CD4-positive, CD25-positive, alpha-beta regulatory T cell (primary cell): Measurements from ENCODE around the gene ZNRD2. TPM values are rescaled to one million over a fixed set of nuclear protein-coding genes. Genes with fewer than 3 reads are reported as not detected.

Source experiments
- ATAC-seq, 2 donors: fragments of 150-1000 bp; cut with Tn5 transposase; one replicate each; pipeline ENCODE4 v1.10.0; 2021; ENCODE audit warnings: low read depth in 2 of 2, moderate number of reproducible peaks in 2 of 2, moderate library complexity in 1 of 2
- DNase-seq, 3 donors: peaks; one replicate each; pipeline versions ENCODE4 v3.0.0 to v3.0.0-alpha.2; 2012 to 2022; ENCODE audit warnings: mixed read lengths in 1 of 3
- H3K27ac ChIP-seq: one replicate; pipeline ENCODE4 v1.7.0; 2013; ENCODE audit warnings: mild to moderate bottlenecking, low read length; ENCODE audit not compliant: insufficient read depth, poor library complexity, severe bottlenecking
- H3K27me3 ChIP-seq: one replicate; pipeline ENCODE4 v1.7.0; 2013; ENCODE audit warnings: low read length; ENCODE audit not compliant: control insufficient read depth, insufficient read depth
- H3K36me3 ChIP-seq: one replicate; pipeline ENCODE4 v1.7.0; 2013; ENCODE audit warnings: mild to moderate bottlenecking, low read length, moderate library complexity; ENCODE audit not compliant: control insufficient read depth, insufficient read depth
- H3K4me1 ChIP-seq: 2 replicates; pipeline ENCODE4 v1.7.0; 2013; ENCODE audit warnings: mild to moderate bottlenecking, low read length; ENCODE audit not compliant: insufficient read depth, control insufficient read depth, poor library complexity, severe bottlenecking
- H3K4me3 ChIP-seq: one replicate; pipeline ENCODE4 v1.7.0; 2013; ENCODE audit warnings: low read depth, mild to moderate bottlenecking, low read length, moderate library complexity
- H3K9me3 ChIP-seq, 2 experiments: 1 replicate in 1 of 2; 2 replicates in 1 of 2; pipeline ENCODE4 v1.7.0; 2013; ENCODE audit warnings: low read length in 2 of 2, mild to moderate bottlenecking in 1 of 2, moderate library complexity in 1 of 2; ENCODE audit not compliant: control insufficient read depth in 2 of 2
- H3K27ac Mint-ChIP-seq, 3 donors: one replicate each; pipeline ENCODE4 v1.8.0; 2020 to 2022; ENCODE audit warnings: mild to moderate bottlenecking in 3 of 3, mixed read lengths in 3 of 3, moderate library complexity in 2 of 3
- H3K27me3 Mint-ChIP-seq: one replicate; pipeline ENCODE4 v1.8.0; 2022; ENCODE audit warnings: mild to moderate bottlenecking, mixed read lengths
- H3K36me3 Mint-ChIP-seq: one replicate; pipeline ENCODE4 v1.8.0; 2020; ENCODE audit warnings: mixed read lengths
- H3K4me1 Mint-ChIP-seq, 4 donors: one replicate each; pipeline ENCODE4 v1.8.0; 2020 to 2022; ENCODE audit warnings: mixed read lengths in 4 of 4, mild to moderate bottlenecking in 1 of 4
- H3K4me3 Mint-ChIP-seq, 4 donors: one replicate each; pipeline ENCODE4 v1.8.0; 2020 to 2022; ENCODE audit warnings: mild to moderate bottlenecking in 4 of 4, mixed read lengths in 4 of 4, moderate library complexity in 3 of 4
- H3K9me3 Mint-ChIP-seq, 7 donors: one replicate each; pipeline ENCODE4 v1.8.0; 2020 to 2022; ENCODE audit warnings: mixed read lengths in 7 of 7, mild to moderate bottlenecking in 3 of 7, moderate library complexity in 2 of 7
- polyA plus RNA-seq, 4 donors: library from polyadenylated mRNA; unstranded; fragments of 300-500 nt; fragmentation: Illumina TruSeq; gene quantifications; one replicate each; pipeline ENCODE4 v1.2.3, GENCODE V29; 2021
- total RNA-seq: library from RNA; stranded (reverse); gene quantifications from one replicate; pipeline ENCODE4 v1.2.3, GENCODE V29; 2022

ZNRD2 gene
- total and polyA plus RNA-seq, 5 donors from 2014 or later, result 34.6 to 84.7 (median 71.6) TPM

GRCh38 chr11:65555693-65556231, 14.5 kb upstream of the ZNRD2 start:
- H3K27ac Mint-ChIP-seq, result peak overlapping the region; percentile 94 to 97 (median 94)
- H3K27me3 Mint-ChIP-seq, result no peaks in the 10 kb centered on the region
- DNase-seq (no peak), ATAC-seq (no peak)
- H3K36me3 Mint-ChIP-seq, result peaks cover 14% of the 10 kb centered on the region
- no peak overlapping the region for H3K4me3 ChIP-seq
- H3K4me1 Mint-ChIP-seq, result peaks cover 6 to 76% (median 51%) of the 10 kb centered on the region in 4 donors
- peaks cover 0 to 2% (median 0%) of the 10 kb centered on the region in 7 donors for H3K9me3 Mint-ChIP-seq
- peaks cover 69% of the 10 kb centered on the region for H3K4me1 ChIP-seq
- no peaks in the 10 kb centered on the region for H3K9me3 ChIP-seq
- peak overlapping the region; percentile 89 to 93 (median 92) for H3K4me3 Mint-ChIP-seq
- no peaks in the 10 kb centered on the region for H3K27me3 ChIP-seq
- no peaks in the 10 kb centered on the region for H3K36me3 ChIP-seq
- peak overlapping the region; percentile 61 for H3K27ac ChIP-seq

DNA sequence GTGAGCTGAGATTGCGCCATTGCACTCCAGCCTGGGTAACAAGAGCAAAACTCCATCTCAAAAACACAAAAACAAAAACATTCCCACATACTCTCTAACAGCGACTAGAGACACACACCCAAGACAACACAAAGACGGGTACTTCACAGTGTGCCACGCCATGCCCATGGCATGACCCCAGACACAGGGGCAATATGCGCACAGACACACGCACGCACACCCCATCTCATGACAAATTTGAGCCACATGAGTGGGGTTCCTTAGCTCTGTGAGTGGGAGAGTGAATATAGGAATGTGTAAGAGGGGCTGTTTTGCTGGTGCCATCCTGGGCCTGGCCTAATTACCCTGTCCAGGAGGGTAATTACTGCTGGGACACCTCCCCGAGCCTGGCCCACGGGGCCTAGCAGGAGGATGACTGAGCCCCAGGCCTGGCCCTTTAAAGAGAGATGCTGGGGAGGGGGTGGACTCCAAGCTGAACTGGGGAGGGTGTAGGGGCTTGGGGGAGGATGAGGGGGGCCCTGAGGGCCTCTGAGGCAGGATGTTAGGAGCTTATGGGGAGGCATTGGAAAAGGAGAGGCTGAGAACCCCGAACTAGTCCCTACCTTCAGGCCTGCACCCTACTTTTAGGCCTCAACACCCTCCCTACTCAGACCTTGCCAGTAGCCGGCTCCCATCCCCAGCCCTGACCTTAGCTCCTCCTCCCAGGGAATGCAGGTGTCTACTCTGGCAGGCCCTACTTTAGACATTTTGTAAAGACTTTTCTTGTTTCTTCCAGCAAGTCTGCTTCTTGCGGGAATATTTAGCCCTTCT, 13.6 kb upstream of the ZNRD2 start:
- Histone ChIP-seq H3K9me3 (no peaks in the 10 kb centered on the region), H3K4me1 (peaks cover 64% of the 10 kb centered on the region)
- peaks cover 9% of the 10 kb centered on the region for H3K36me3 Mint-ChIP-seq

DNA sequence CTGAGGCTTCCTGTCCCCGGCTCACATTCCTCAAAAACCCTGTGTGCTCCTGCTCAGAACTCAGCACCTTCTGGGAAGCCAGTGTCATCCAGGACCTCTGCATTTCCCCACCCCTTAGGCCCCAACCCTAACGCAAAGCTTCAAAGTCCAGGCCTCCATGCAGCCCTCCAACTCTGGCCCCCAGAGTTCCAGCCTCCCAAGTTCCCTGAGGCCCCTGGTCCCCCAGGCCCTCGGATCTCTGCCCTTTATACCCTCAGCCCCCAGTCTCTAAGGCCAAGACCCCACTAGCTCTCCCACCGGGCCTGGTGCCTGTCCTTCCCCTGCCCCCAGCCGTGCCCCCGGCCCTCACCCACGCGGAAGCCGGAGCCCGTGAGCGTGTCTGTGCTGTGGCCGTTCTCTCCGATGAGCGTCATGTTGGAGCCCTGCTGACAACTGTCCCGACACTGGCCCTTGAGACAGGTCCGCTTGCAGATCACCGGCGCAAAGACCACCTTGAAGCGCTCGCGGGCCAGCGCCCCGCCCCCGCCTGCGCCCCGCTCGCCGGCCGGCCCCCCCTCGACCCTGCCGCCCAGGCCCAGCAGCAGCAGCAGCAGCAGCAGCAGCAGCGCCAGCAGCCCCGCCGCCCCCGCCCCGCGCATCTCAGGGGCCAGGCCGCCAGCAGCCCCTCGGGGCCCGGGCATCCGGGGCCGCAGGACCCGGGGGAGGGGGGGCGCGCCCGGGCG, 12.8 kb upstream of the ZNRD2 start:
- no peaks in the 10 kb centered on the region for H3K9me3 ChIP-seq
- Mint-ChIP-seq H3K4me3 (peak overlapping the region; percentile 89 to 93 (median 92)), H3K27me3 (no peaks in the 10 kb centered on the region), H3K36me3 (peaks cover 1% of the 10 kb centered on the region), H3K9me3 (peaks cover 0 to 2% (median 0%) of the 10 kb centered on the region in 7 donors), H3K27ac (peak overlapping the region; percentile 94 to 97 (median 94)), H3K4me1 (peaks cover 0 to 62% (median 41%) of the 10 kb centered on the region in 4 donors)
- H3K4me3 ChIP-seq, result peak overlapping the region; percentile 62
- peaks cover 57% of the 10 kb centered on the region for H3K4me1 ChIP-seq
- H3K27me3 ChIP-seq, result no peaks in the 10 kb centered on the region
- H3K36me3 ChIP-seq, result no peaks in the 10 kb centered on the region
- DNase-seq, result no peak
- ATAC-seq, result peak in 1 of 2 donors; percentile 8
- H3K27ac ChIP-seq, result peak overlapping the region; percentile 79

More for the DNA sequence above, 13.6 kb upstream of the ZNRD2 start:
- Histone ChIP-seq H3K4me3 (peak overlapping the region; percentile 62), H3K36me3 (no peaks in the 10 kb centered on the region), H3K27me3 (no peaks in the 10 kb centered on the region), H3K27ac (peak overlapping the region; percentile 79)
- no peak for DNase-seq
- Mint-ChIP-seq H3K27me3 (no peaks in the 10 kb centered on the region), H3K27ac (peak overlapping the region; percentile 94 to 97 (median 94)), H3K4me3 (peak overlapping the region; percentile 89 to 93 (median 92)), H3K4me1 (peaks cover 3 to 69% (median 46%) of the 10 kb centered on the region in 4 donors), H3K9me3 (peaks cover 0 to 2% (median 0%) of the 10 kb centered on the region in 7 donors)
- ATAC-seq, result no peak

DNA sequence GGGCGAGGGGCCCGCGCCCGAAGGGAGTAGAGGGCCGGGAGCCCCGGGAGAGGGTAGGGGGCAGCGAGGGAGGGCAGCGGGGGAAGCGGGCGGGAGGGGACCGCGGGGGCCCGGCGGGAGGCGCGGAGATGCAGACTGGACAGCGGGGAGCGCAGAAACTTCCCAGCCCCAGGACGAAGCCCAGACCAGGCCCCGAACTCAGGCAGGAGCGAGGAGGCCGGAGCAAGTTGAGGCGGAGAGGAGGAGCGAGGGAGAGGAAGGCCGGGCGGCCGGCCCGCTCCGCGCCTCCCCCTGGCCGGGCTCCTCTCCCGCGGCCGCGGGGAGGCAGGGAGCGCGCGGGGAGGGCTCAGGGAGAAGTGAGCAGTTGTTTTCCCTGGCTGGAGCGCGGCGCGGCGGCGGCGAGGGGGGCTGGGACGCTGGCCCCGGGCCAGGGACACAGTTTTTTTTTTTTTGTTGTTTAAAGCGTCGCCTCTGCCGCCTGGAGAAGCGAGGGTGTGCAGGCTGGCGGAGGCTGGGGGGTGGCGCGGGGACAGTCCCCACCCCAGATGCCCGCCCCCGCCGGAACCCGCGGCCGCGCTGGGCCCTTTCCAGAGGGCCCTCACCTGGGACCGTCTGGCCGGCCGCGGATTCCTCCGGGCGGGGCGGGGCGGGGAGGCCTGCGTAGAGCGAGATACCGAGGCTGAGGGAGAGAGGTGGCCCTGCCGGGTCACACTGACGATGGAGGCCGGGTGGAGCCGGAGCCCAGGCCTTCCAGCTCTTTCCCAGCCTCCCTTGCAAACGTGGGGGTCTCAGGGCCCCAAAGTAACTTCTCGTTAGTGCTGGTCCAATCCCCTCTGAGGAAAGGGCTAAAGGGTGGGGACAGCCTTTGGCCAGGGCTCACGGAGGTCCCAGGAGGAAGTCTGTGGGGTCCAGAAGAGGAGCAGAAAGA, 12.0 kb upstream of the ZNRD2 start, which contains the start of gene LTBP3:
TSS of gene LTBP3 (minus strand) at position 358 of the 928 bp plus-strand sequence. CDS start 400 bp downstream, outside the sequence.
- H3K9me3 Mint-ChIP-seq, result peaks cover 0 to 2% (median 0%) of the 10 kb centered on the region in 7 donors
- H3K27ac ChIP-seq, result peak within 1 kb of the TSS; percentile 79
- no peaks in the 10 kb centered on the region for H3K27me3 ChIP-seq
- H3K9me3 ChIP-seq, result no peaks in the 10 kb centered on the region
- no peaks in the 10 kb centered on the region for H3K36me3 Mint-ChIP-seq
- peak within 1 kb of the TSS; percentile 62 for H3K4me3 ChIP-seq
- peak within 1 kb of the TSS; percentile 94 to 97 (median 94) for H3K27ac Mint-ChIP-seq
- DNase-seq, result peak in 2 of 3 donors; percentile 43 to 49
- H3K36me3 ChIP-seq, result no peaks in the 10 kb centered on the region
- ATAC-seq, result peak; percentile 17 to 38
- H3K4me3 Mint-ChIP-seq, result peak within 1 kb of the TSS; percentile 89 to 93 (median 92)
- H3K4me1 ChIP-seq, result peaks cover 50% of the 10 kb centered on the region
- no peaks in the 10 kb centered on the region for H3K27me3 Mint-ChIP-seq
- peaks cover 0 to 59% (median 37%) of the 10 kb centered on the region in 4 donors for H3K4me1 Mint-ChIP-seq

DNA sequence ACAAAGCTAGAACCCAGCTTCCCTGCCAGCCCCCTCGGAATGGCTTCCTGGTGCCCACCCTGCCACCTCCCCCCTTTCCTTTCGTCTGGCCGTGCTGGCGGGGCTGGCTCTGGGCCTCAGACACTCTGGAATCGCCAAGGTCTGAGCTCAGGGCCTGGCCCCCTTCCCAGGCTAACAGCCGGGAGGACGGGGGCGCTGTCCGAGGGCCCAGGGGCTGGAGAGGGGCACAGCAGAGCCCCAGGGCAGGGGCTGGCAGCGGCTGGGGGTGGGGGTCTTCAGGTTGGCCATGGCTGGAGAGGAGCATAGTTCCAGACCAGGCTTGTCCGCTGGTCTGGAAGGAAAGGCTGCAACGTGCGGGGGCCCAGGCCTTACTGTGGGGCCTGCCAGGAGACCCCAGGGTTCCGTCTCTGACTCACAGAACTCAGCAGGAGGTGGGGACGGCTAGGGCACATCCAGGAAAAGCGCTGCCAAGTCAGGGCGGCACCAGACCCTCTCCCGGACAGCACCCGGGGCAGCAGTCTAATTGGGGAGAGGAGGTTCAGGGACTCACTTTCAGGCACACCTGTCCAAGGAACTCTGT, 11.3 kb upstream of the ZNRD2 start:
- no peaks in the 10 kb centered on the region for H3K9me3 ChIP-seq
- H3K36me3 Mint-ChIP-seq, result no peaks in the 10 kb centered on the region
- peak overlapping the region in 2 of 3 donors; percentile 68 to 75 for H3K27ac Mint-ChIP-seq
- no peaks in the 10 kb centered on the region for H3K36me3 ChIP-seq
- no peaks in the 10 kb centered on the region for H3K27me3 ChIP-seq
- no peaks in the 10 kb centered on the region for H3K27me3 Mint-ChIP-seq
- H3K4me3 Mint-ChIP-seq, result peak overlapping the region; percentile 70 to 79 (median 74)
- DNase-seq, result no peak
- ATAC-seq, result no peak
- H3K9me3 Mint-ChIP-seq, result peaks cover 0 to 2% (median 0%) of the 10 kb centered on the region in 7 donors
- peak overlapping the region; percentile 44 for H3K4me3 ChIP-seq
- H3K27ac ChIP-seq, result peak overlapping the region; percentile 79
- peaks cover 0 to 60% (median 37%) of the 10 kb centered on the region in 4 donors for H3K4me1 Mint-ChIP-seq
- peaks cover 46% of the 10 kb centered on the region for H3K4me1 ChIP-seq

DNA sequence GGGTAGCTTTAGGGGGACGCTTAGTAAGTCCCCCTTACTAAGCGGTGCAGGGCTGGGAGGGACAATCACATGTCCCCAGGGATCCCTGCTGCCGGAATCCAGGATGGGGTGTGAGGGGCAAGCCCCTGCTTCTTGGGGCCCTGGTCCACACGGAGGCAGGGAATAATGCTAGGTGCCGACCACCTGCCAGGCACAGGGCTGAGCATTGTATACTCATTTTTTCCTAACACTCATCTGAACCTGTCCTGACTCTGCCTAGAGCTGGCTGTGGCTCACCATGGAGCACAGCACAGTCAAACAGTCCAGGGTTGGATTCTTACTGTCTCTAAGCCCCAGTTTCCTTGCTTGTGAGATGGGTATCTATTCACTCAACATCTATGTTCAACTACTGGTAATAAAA, 10.7 kb upstream of the ZNRD2 start:
- ATAC-seq (no peak), DNase-seq (no peak)
- Histone ChIP-seq H3K4me3 (no peak overlapping the region), H3K4me1 (peaks cover 43% of the 10 kb centered on the region), H3K27ac (no peak overlapping the region), H3K27me3 (no peaks in the 10 kb centered on the region), H3K9me3 (no peaks in the 10 kb centered on the region), H3K36me3 (no peaks in the 10 kb centered on the region)
- Mint-ChIP-seq H3K27ac (peak overlapping the region in 2 of 3 donors; percentile 68 to 75), H3K36me3 (no peaks in the 10 kb centered on the region), H3K4me3 (peak overlapping the region; percentile 70 to 79 (median 73)), H3K4me1 (peaks cover 0 to 59% (median 33%) of the 10 kb centered on the region in 4 donors), H3K9me3 (peaks cover 0 to 2% (median 0%) of the 10 kb centered on the region in 7 donors), H3K27me3 (no peaks in the 10 kb centered on the region)
